Stimulated activated CD4-positive, alpha-beta T cell treated with anti-CD3 and anti-CD28 coated beads, Interleukin-12 subunit alpha, Interleukin-12 subunit beta, amount 100 ng/mL, for 48 hours (primary cell): ENCODE results near the gene SDF4.

Source experiments
- DNase-seq, 3 donors: peaks; one replicate each; pipeline ENCODE4 v3.0.0-alpha.2; 2020; ENCODE audit warnings: low read depth in 2 of 3, low spot score in 1 of 3

Gene SDF4

DNA sequence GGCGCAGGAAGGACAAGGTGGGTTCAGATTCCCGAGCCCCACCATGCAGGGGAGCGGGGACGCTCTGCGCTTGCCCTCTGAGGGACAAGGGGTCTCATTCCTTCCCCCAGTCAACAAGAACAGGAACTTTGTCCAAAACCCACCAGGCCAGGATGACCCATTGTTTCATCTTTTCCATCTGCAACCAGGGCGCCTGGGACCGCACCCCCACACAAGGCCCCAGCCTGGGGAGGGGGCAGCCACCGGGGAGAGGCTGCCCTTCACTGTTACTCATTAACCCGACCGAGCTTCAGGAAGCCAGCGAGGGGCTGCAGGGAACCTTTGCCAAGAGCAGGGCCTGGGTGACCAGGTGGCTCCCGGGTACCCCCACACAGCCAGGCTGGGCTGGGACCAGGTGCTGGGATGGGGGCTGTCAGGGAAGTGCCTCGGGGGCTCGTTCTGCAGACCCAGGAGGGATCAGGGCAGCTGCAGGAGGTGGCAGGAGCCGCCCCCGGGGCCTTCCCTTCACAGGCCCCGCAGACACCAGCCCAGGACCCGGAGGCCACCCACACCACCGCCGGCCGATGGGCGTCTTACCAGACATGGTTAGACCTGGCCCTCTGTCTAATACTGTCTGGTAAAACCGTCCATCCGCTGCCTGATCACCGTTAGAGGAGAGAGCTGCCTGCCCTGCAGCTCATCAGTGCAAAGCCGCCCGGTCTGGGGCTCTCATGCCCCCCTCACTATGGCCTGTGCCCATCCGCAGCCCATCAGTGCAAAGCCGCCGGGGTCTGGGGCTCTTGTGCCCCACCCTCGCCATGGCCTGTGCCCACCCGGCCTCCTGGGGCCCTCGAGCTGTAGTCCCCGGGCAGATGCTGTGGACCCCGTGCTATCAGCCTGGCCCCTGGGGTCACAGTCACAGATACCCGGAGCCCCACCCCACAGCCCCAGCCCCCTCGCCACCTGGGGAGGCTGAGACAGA is 63.1 kb downstream of the SDF4 start:
- no peak for DNase-seq

DNA sequence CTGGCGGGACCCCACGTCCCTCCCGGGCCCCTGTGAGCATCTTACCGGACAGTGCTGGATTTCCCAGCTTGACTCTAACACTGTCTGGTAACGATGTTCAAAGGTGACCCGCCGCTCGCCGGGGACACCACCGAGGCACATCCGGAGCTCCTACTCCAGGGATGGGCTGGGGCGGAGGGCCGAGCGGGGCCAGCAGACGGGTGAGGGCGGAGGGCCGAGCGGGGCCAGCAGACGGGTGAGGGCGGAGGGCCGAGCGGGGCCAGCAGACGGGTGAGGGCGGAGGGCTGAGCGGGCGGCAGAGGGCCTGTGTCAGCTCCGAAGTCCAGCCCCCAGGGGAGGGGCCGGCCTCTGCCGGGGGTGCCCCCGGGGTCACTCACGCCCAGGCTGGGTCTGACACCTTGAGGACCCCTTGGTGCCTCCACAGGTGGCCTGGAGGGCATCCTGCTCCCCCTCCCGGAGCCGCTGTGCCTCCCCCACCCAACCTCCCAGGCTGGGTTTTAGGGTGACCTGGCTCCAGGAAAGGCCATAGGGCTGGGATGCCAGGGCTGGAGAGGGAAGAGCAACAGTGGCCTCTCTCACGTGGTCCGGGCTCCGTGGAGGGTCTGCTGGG is 63.9 kb downstream of the SDF4 start:
- DNase-seq, result no peak

DNA sequence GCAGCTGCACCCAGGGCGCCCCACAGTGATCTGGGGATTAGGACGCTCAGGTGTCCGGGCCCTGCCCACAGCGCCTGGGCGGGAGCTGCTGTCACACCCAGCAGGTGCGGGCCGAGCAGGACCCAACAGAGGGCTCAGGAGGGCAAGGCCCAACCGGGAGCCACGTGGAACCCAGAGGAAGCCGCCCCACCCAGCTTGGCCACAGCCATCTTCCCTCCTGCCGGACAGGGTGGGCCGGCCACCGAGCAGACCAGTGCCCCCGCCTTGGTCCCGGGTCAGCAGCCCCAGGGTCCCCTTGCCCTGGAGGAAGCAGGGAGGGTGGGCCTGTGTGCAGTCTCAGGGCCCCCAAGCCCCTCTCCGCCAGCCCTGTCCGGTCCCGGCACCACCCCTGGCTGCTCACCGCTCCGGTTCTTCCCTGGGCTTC is 64.4 kb downstream of the SDF4 start:
- no peak for DNase-seq
